GM21423 (cell line): ENCODE data around the gene PIK3CA.
A peak's percentile ranks its signal among the peaks of the same experiment; 100 is the strongest.
"Not testable (repeated sequence)": the region's sequence is repeated elsewhere in the genome, so short reads cannot be mapped to it uniquely, and the experiment has no call there.

Experiments used
- ATAC-seq: cut with Tn5 transposase; IDR thresholded peaks from one replicate; pipeline ENCODE4 v1.9.1; 2021; ENCODE audit warnings: mild to moderate bottlenecking, moderate library complexity; ENCODE audit not compliant: unreplicated experiment

Gene PIK3CA

GRCh38 chr3:179192542-179192941 lies 44.4 kb downstream of the PIK3CA start:
- ATAC-seq = no peak

- no peak for ATAC-seq
These were observed 46.8 kb downstream of the PIK3CA start for GRCh38 chr3:179194931-179195330.

- ATAC-seq = peak; percentile 83
These were observed 47.9 kb downstream of the PIK3CA start for GRCh38 chr3:179196098-179196497.

- ATAC-seq = no peak
These were observed 48.5 kb downstream of the PIK3CA start for GRCh38 chr3:179196700-179197099.

GRCh38 chr3:179200790-179201189 lies 52.6 kb downstream of the PIK3CA start:
- no peak for ATAC-seq

GRCh38 chr3:179215550-179215949 lies 67.4 kb downstream of the PIK3CA start:
- not testable (repeated sequence) for ATAC-seq

GRCh38 chr3:179218213-179218612 lies 70.1 kb downstream of the PIK3CA start:
- not testable (repeated sequence) for ATAC-seq

- no peak for ATAC-seq
These were observed 75.4 kb downstream of the PIK3CA start for GRCh38 chr3:179223548-179223947.

- no peak for ATAC-seq
These were observed 76.4 kb downstream of the PIK3CA start for GRCh38 chr3:179224584-179224983.

- no peak for ATAC-seq
These were observed 79.2 kb downstream of the PIK3CA start for GRCh38 chr3:179227349-179227748.

- no peak for ATAC-seq
These were observed 81.0 kb downstream of the PIK3CA start for GRCh38 chr3:179229177-179229576.

- ATAC-seq = no peak
These were observed 84.9 kb downstream of the PIK3CA start for GRCh38 chr3:179233043-179233442.

- ATAC-seq = no peak
These were observed 86.0 kb downstream of the PIK3CA start for GRCh38 chr3:179234199-179234598.

- ATAC-seq = peak; percentile 83
These were observed 88.6 kb downstream of the PIK3CA start for GRCh38 chr3:179236669-179237301.

- ATAC-seq = not testable (repeated sequence)
These were observed 92.1 kb downstream of the PIK3CA start for GRCh38 chr3:179240299-179240698.

GRCh38 chr3:179242859-179243258 lies 94.7 kb downstream of the PIK3CA start:
- not testable (repeated sequence) for ATAC-seq

GRCh38 chr3:179244878-179245277 lies 96.7 kb downstream of the PIK3CA start:
- ATAC-seq = no peak

GRCh38 chr3:179247289-179248015 lies 99.3 kb downstream of the PIK3CA start:
- ATAC-seq = no peak

GRCh38 chr3:179250803-179251476 lies 102.8 kb downstream of the PIK3CA start, which contains the start of gene KCNMB3:
Gene KCNMB3, minus strand, starts transcription at chr3:179251114. Its CDS starts 124 bp downstream, at chr3:179250990.
- ATAC-seq = no peak

GRCh38 chr3:179256813-179257212 lies 108.7 kb downstream of the PIK3CA start:
- no peak for ATAC-seq

- not testable (repeated sequence) for ATAC-seq
These were observed 109.6 kb downstream of the PIK3CA start for GRCh38 chr3:179257742-179258141.

- ATAC-seq = no peak
These were observed 110.7 kb downstream of the PIK3CA start for GRCh38 chr3:179258820-179259219.
